WTC11 (cell line): ENCODE data around the gene CGB2. TPM values are rescaled to one million over a fixed set of nuclear protein-coding genes. Genes with fewer than 3 reads are reported as not detected.

Experiments
- ATAC-seq: fragments of 200-7000 bp; cut with Tn5 transposase; 2 replicates; pipeline ENCODE4 v1.10.0; 2021; ENCODE audit warnings: mild to moderate bottlenecking, moderate library complexity
- CTCF ChIA-PET: fragments of 300-600 bp; sonication (Branson Sonifier 250); formaldehyde crosslinking; loops from one replicate; lab custom pipeline; 2021; ENCODE audit warnings: antibody characterized with exemption; lab: Charles Lee
- POLR2A ChIA-PET: fragments of 350-600 bp; sonication (Branson Sonifier 250); formaldehyde crosslinking; loops from one replicate; lab custom pipeline; 2021; ENCODE audit warnings: antibody characterized with exemption; lab: Charles Lee
- DNase-seq: peaks from one replicate; pipeline ENCODE4 v3.0.0; 2021; ENCODE audit warnings: low spot score
- H3K27ac Mint-ChIP-seq: 2 replicates; pipeline ENCODE4 v1.8.0; 2021; ENCODE audit warnings: mixed read lengths
- H3K27me3 Mint-ChIP-seq: 2 replicates; pipeline ENCODE4 v1.8.0; 2021; ENCODE audit warnings: low read depth, mild to moderate bottlenecking, moderate library complexity, mixed read lengths
- H3K36me3 Mint-ChIP-seq: 2 replicates; pipeline ENCODE4 v1.8.0; 2021; ENCODE audit warnings: mixed read lengths
- H3K4me1 Mint-ChIP-seq: 2 replicates; pipeline ENCODE4 v1.8.0; 2022; ENCODE audit warnings: mixed read lengths
- H3K4me3 Mint-ChIP-seq: 2 replicates; pipeline ENCODE4 v1.8.0; 2021; ENCODE audit warnings: mild to moderate bottlenecking, moderate library complexity, mixed read lengths
- H3K9me3 Mint-ChIP-seq: 2 replicates; pipeline ENCODE4 v1.8.0; 2021; ENCODE audit warnings: mixed read lengths
- ATF1 ChIP-seq: sonication (generic); formaldehyde crosslinking; IDR thresholded peaks from 2 replicates; pipeline ENCODE4 v1.8.1; 2023; ENCODE audit warnings: mild to moderate bottlenecking, moderate library complexity, missing genetic modification reagents
- ATF6 ChIP-seq: sonication (generic); formaldehyde crosslinking; IDR thresholded peaks from 2 replicates; pipeline ENCODE4 v1.8.1; 2023; ENCODE audit warnings: mild to moderate bottlenecking, missing genetic modification reagents
- CREB1 ChIP-seq: sonication (generic); formaldehyde crosslinking; IDR thresholded peaks from 2 replicates; pipeline ENCODE4 v1.8.0; 2023; ENCODE audit warnings: mild to moderate bottlenecking, missing genetic modification reagents
- ESRRA ChIP-seq: sonication (generic); formaldehyde crosslinking; IDR thresholded peaks from 2 replicates; pipeline ENCODE4 v1.8.1; 2022; ENCODE audit warnings: mild to moderate bottlenecking, missing genetic modification reagents, borderline replicate concordance
- IRF2 ChIP-seq: sonication (generic); formaldehyde crosslinking; IDR thresholded peaks from 2 replicates; pipeline ENCODE4 v1.8.0; 2022; ENCODE audit warnings: low read depth, missing genetic modification reagents, borderline replicate concordance
- MAX ChIP-seq: sonication (generic); formaldehyde crosslinking; IDR thresholded peaks from 2 replicates; pipeline ENCODE4 v1.8.0; 2022; ENCODE audit warnings: mild to moderate bottlenecking, missing genetic modification reagents
- MXD4 ChIP-seq: fragments of 250-450 bp; sonication (Bioruptor Pico); IDR thresholded peaks from 2 replicates; pipeline ENCODE4 v1.8.0; 2021; ENCODE audit warnings: mild to moderate bottlenecking, moderate library complexity, borderline replicate concordance
- NFYB ChIP-seq: sonication (generic); formaldehyde crosslinking; conservative IDR thresholded peaks from 2 replicates; pipeline ENCODE4 v1.8.0; 2022; ENCODE audit warnings: low read depth, missing genetic modification reagents
- RORB ChIP-seq: fragments of 250-450 bp; sonication (Bioruptor Pico); IDR thresholded peaks from 2 replicates; pipeline ENCODE4 v1.9.0; 2021; ENCODE audit warnings: mild to moderate bottlenecking
- USF1 ChIP-seq: sonication (generic); formaldehyde crosslinking; IDR thresholded peaks from 2 replicates; pipeline ENCODE4 v1.8.0; 2022; ENCODE audit warnings: mild to moderate bottlenecking, missing genetic modification reagents
- ZBTB21 ChIP-seq: sonication (generic); formaldehyde crosslinking; IDR thresholded peaks from 2 replicates; pipeline ENCODE4 v1.8.1; 2023; ENCODE audit warnings: mild to moderate bottlenecking, missing genetic modification reagents, borderline replicate concordance
- ZNF219 ChIP-seq: sonication (generic); formaldehyde crosslinking; IDR thresholded peaks from 2 replicates; pipeline ENCODE4 v1.8.0; 2023; ENCODE audit warnings: missing genetic modification reagents, mild to moderate bottlenecking, borderline replicate concordance
- ZNF317 ChIP-seq: sonication (generic); formaldehyde crosslinking; IDR thresholded peaks from 2 replicates; pipeline ENCODE4 v1.8.1; 2023; ENCODE audit warnings: low read depth, mild to moderate bottlenecking, moderate library complexity, missing genetic modification reagents, borderline replicate concordance
- total RNA-seq: library from RNA; stranded (reverse); gene quantifications from 3 replicates; pipeline ENCODE4 v1.2.3, GENCODE V29; 2021
- TF ChIP-seq, protein P1 (sequence below): sonication (generic); formaldehyde crosslinking; IDR thresholded peaks from 2 replicates; pipeline ENCODE4 v1.8.1; 2023; ENCODE audit warnings: mild to moderate bottlenecking, missing genetic modification reagents, borderline replicate concordance
- TF ChIP-seq, protein P2 (sequence below): sonication (generic); formaldehyde crosslinking; IDR thresholded peaks from 2 replicates; pipeline ENCODE4 v1.8.1; 2022; ENCODE audit warnings: low read depth, mild to moderate bottlenecking, moderate library complexity, missing genetic modification reagents, borderline replicate concordance
- TF ChIP-seq, protein P3 (sequence below): fragments of 250-450 bp; sonication (Bioruptor Pico); IDR thresholded peaks from 2 replicates; pipeline ENCODE4 v1.9.0; 2021; ENCODE audit warnings: moderate library complexity, mild to moderate bottlenecking, inconsistent platforms, borderline replicate concordance

The CGB2 gene
- total RNA-seq, 1 experiment from 2014 or later = not detected

DNA sequence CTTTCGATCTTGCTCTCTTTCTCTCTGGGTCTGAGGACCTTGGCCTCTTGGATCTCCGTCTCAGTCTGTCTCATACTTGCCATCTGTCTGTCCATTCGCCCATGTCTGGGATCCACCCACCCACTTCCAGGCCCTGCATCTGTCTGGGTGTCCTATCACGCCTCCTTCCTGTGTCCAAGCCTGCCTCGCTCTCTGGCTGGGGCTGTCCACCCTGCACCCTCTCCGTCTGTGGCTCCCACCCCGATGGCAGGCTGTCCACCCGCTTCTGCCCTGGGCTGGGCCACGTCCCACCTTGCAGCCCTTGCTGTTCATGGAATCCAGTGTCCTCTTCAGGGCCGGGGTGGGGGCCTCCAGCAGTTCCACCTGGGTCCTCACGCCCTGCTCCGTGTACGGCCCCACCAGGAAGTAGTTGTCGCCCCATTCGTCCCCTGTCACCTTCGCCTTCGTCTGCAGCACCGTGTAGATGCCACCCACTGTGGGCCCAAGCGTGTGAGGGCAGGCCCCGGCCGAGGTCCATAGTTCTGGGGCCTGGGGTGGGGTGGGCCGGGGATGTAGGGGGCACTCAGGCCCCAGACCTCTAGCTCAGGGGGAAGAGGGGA, 40.6 kb upstream of the CGB2 start:
- H3K27ac Mint-ChIP-seq = no peak overlapping the region
- no peaks in the 10 kb centered on the region for H3K27me3 Mint-ChIP-seq
- DNase-seq (no peak), ATAC-seq (no peak)
- peaks cover 33% of the 10 kb centered on the region for H3K4me1 Mint-ChIP-seq
- TF ChIP-seq, protein P1, sequence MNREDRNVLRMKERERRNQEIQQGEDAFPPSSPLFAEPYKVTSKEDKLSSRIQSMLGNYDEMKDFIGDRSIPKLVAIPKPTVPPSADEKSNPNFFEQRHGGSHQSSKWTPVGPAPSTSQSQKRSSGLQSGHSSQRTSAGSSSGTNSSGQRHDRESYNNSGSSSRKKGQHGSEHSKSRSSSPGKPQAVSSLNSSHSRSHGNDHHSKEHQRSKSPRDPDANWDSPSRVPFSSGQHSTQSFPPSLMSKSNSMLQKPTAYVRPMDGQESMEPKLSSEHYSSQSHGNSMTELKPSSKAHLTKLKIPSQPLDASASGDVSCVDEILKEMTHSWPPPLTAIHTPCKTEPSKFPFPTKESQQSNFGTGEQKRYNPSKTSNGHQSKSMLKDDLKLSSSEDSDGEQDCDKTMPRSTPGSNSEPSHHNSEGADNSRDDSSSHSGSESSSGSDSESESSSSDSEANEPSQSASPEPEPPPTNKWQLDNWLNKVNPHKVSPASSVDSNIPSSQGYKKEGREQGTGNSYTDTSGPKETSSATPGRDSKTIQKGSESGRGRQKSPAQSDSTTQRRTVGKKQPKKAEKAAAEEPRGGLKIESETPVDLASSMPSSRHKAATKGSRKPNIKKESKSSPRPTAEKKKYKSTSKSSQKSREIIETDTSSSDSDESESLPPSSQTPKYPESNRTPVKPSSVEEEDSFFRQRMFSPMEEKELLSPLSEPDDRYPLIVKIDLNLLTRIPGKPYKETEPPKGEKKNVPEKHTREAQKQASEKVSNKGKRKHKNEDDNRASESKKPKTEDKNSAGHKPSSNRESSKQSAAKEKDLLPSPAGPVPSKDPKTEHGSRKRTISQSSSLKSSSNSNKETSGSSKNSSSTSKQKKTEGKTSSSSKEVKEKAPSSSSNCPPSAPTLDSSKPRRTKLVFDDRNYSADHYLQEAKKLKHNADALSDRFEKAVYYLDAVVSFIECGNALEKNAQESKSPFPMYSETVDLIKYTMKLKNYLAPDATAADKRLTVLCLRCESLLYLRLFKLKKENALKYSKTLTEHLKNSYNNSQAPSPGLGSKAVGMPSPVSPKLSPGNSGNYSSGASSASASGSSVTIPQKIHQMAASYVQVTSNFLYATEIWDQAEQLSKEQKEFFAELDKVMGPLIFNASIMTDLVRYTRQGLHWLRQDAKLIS (CRISPR knock-in tag) = no peak
- TF ChIP-seq ATF1 (no peak), ATF6 (no peak), CREB1 (CRISPR knock-in tag) (no peak), ZNF219 (CRISPR knock-in tag) (no peak), IRF2 (CRISPR knock-in tag) (no peak), MAX (CRISPR knock-in tag) (no peak), ZBTB21 (CRISPR knock-in tag) (no peak), NFYB (no peak), MXD4 (CRISPR knock-in tag) (no peak), ESRRA (no peak), RORB (CRISPR knock-in tag) (no peak), ZNF317 (CRISPR knock-in tag) (no peak), USF1 (CRISPR knock-in tag) (no peak)
- TF ChIP-seq, protein P2, sequence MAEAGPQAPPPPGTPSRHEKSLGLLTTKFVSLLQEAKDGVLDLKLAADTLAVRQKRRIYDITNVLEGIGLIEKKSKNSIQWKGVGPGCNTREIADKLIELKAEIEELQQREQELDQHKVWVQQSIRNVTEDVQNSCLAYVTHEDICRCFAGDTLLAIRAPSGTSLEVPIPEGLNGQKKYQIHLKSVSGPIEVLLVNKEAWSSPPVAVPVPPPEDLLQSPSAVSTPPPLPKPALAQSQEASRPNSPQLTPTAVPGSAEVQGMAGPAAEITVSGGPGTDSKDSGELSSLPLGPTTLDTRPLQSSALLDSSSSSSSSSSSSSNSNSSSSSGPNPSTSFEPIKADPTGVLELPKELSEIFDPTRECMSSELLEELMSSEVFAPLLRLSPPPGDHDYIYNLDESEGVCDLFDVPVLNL (CRISPR knock-in tag) = no peak
- TF ChIP-seq, protein P3, sequence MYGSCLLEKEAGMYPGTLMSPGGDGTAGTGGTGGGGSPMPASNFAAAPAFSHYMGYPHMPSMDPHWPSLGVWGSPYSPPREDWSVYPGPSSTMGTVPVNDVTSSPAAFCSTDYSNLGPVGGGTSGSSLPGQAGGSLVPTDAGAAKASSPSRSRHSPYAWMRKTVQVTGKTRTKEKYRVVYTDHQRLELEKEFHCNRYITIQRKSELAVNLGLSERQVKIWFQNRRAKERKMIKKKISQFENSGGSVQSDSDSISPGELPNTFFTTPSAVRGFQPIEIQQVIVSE (CRISPR knock-in tag) = no peak
- CTCF ChIA-PET = interaction anchor here (1.1 to 3.4 kb wide), 6 partner anchors 9 to 208 kb away, joined by 3 to 60 read pairs (median 16); partner anchors contain the start of gene CGB7
- no peak overlapping the region for H3K4me3 Mint-ChIP-seq
- no peaks in the 10 kb centered on the region for H3K9me3 Mint-ChIP-seq
- POLR2A ChIA-PET = no interaction called here
- peaks cover 24% of the 10 kb centered on the region for H3K36me3 Mint-ChIP-seq
